GM12873 (cell line): Measurements from ENCODE around the gene ZBTB2.
A peak's percentile ranks its signal among the peaks of the same experiment; 100 is the strongest.

Experiments used
- CTCF ChIP-seq: IDR thresholded peaks from 2 replicates; pipeline ENCODE4 v1.5.1; 2012; ENCODE audit warnings: low read depth, mild to moderate bottlenecking, moderate library complexity, low read length, control low read depth; ENCODE audit not compliant: insufficient read depth; ENCODE audit errors: missing control alignments

The ZBTB2 gene

GRCh38 chr6:151325075-151326050 is 66.0 kb downstream of the ZBTB2 start:
- TF ChIP-seq CTCF = no peak

- TF ChIP-seq CTCF = no peak
Measured at GRCh38 chr6:151324488-151324825, 66.9 kb downstream of the ZBTB2 start.

GRCh38 chr6:151323791-151324487 is 67.4 kb downstream of the ZBTB2 start:
- peak; percentile 98 for TF ChIP-seq CTCF

- TF ChIP-seq CTCF = no peak
Measured at GRCh38 chr6:151322570-151322969, 68.8 kb downstream of the ZBTB2 start.

- TF ChIP-seq CTCF = no peak
Measured at GRCh38 chr6:151321438-151321837, 69.9 kb downstream of the ZBTB2 start.

- no peak for TF ChIP-seq CTCF
Measured at GRCh38 chr6:151320140-151320539, 71.2 kb downstream of the ZBTB2 start.

GRCh38 chr6:151317995-151318365 is 73.4 kb downstream of the ZBTB2 start:
- no peak for TF ChIP-seq CTCF
